Measurements from ENCODE around the gene ACIN1.

Gene ACIN1

GRCh38 chr14:23060536-23061260 lies 34.2 kb downstream of the ACIN1 start:
- no peak overlapping the region for H4K91ac ChIP-seq (ENCODE audit: low read depth, low read length, poor library complexity)
- H2BK5ac ChIP-seq (ENCODE audit: low read length): no peak overlapping the region
- H3K4me1 ChIP-seq (ENCODE audit: control insufficient read depth in 2 of 2, insufficient read depth in 1 of 2, low read depth in 1 of 2, low read length in 2 of 2): peaks cover 5 to 6% of the 10 kb centered on the region in 2 donors
- H2AFZ ChIP-seq (ENCODE audit: low read length): no peak overlapping the region
- no peak for DNase-seq (ENCODE audit: low spot score)
- WGBS, 2 donors (ENCODE audit: extremely low coverage in 2 of 2, insufficient read length in 2 of 2, insufficient replicate concordance in 1 of 2): no CpG with 5 or more reads among the region's 17 CpGs
- H3K14ac ChIP-seq (ENCODE audit: low read length): no peak overlapping the region
- H3K79me1 ChIP-seq (ENCODE audit: low read depth, low read length): peaks cover 3% of the 10 kb centered on the region
- no peak overlapping the region for H2BK12ac ChIP-seq (ENCODE audit: low read length)
- no peaks in the 10 kb centered on the region for H3K27me3 ChIP-seq (ENCODE audit: control insufficient read depth in 3 of 3, insufficient read depth in 3 of 3, low read depth in 1 of 3, low read length in 3 of 3)
- H3K4ac ChIP-seq (ENCODE audit: low read length): no peak overlapping the region
- no peak overlapping the region for H3K4me3 ChIP-seq (ENCODE audit: low read length in 2 of 2)
- no peak overlapping the region for H2BK120ac ChIP-seq (ENCODE audit: low read depth, low read length)
- H3K18ac ChIP-seq (ENCODE audit: low read length): no peak overlapping the region
- no peak overlapping the region for H3K4me2 ChIP-seq (ENCODE audit: insufficient read depth, low read length, poor library complexity, severe bottlenecking)
- H2BK15ac ChIP-seq (ENCODE audit: low read length): no peak overlapping the region
- no peaks in the 10 kb centered on the region for H3K9me3 ChIP-seq (replicated peaks in 1 of 2; ENCODE audit: control insufficient read depth in 2 of 2, insufficient read depth in 1 of 2, low read depth in 1 of 2, low read length in 2 of 2)
- H3K36me3 ChIP-seq (replicated peaks in 1 of 2; ENCODE audit: control insufficient read depth in 2 of 2, insufficient read depth in 2 of 2, low read length in 2 of 2): peaks cover 47 to 73% of the 10 kb centered on the region in 2 donors
- H3K27ac ChIP-seq (replicated peaks; ENCODE audit: low read length): no peak overlapping the region
- no peak overlapping the region for H2AK5ac ChIP-seq (ENCODE audit: low read depth, low read length)
- H3K9ac ChIP-seq (ENCODE audit: low read depth, low read length, poor library complexity): no peak overlapping the region
- no peak overlapping the region for H4K8ac ChIP-seq (ENCODE audit: low read depth, low read length)
- H3K23ac ChIP-seq (ENCODE audit: low read depth, low read length, poor library complexity): no peak overlapping the region

- Histone ChIP-seq H3K4me1 (ENCODE audit: control insufficient read depth in 2 of 2, insufficient read depth in 1 of 2, low read depth in 1 of 2, low read length in 2 of 2) (peaks cover 6% of the 10 kb centered on the region in 2 donors), H4K91ac (ENCODE audit: low read depth, low read length, poor library complexity) (no peak overlapping the region), H3K18ac (ENCODE audit: low read length) (no peak overlapping the region), H3K79me1 (ENCODE audit: low read depth, low read length) (peaks cover 6% of the 10 kb centered on the region), H3K27me3 (ENCODE audit: control insufficient read depth in 3 of 3, insufficient read depth in 3 of 3, low read depth in 1 of 3, low read length in 3 of 3) (no peaks in the 10 kb centered on the region), H2BK5ac (ENCODE audit: low read length) (no peak overlapping the region), H3K27ac (replicated peaks; ENCODE audit: low read length) (peak overlapping the region; percentile 8), H3K4me2 (ENCODE audit: insufficient read depth, low read length, poor library complexity, severe bottlenecking) (no peak overlapping the region), H3K4ac (ENCODE audit: low read length) (no peak overlapping the region), H3K23ac (ENCODE audit: low read depth, low read length, poor library complexity) (no peak overlapping the region), H2AK5ac (ENCODE audit: low read depth, low read length) (no peak overlapping the region), H2BK120ac (ENCODE audit: low read depth, low read length) (no peak overlapping the region), H4K8ac (ENCODE audit: low read depth, low read length) (no peak overlapping the region), H3K36me3 (replicated peaks in 1 of 2; ENCODE audit: control insufficient read depth in 2 of 2, insufficient read depth in 2 of 2, low read length in 2 of 2) (peaks cover 43 to 70% of the 10 kb centered on the region in 2 donors), H3K14ac (ENCODE audit: low read length) (no peak overlapping the region), H3K4me3 (ENCODE audit: low read length in 2 of 2) (no peak overlapping the region), H2AFZ (ENCODE audit: low read length) (no peak overlapping the region), H2BK15ac (ENCODE audit: low read length) (no peak overlapping the region), H3K9me3 (replicated peaks in 1 of 2; ENCODE audit: control insufficient read depth in 2 of 2, insufficient read depth in 1 of 2, low read depth in 1 of 2, low read length in 2 of 2) (no peaks in the 10 kb centered on the region), H2BK12ac (ENCODE audit: low read length) (no peak overlapping the region), H3K9ac (ENCODE audit: low read depth, low read length, poor library complexity) (peak overlapping the region; percentile 39)
- no CpG with 5 or more reads among the region's 32 CpGs for WGBS, 2 donors (ENCODE audit: extremely low coverage in 2 of 2, insufficient read length in 2 of 2, insufficient replicate concordance in 1 of 2)
- DNase-seq (ENCODE audit: low spot score): no peak
These were observed 36.1 kb downstream of the ACIN1 start for GRCh38 chr14:23058654-23059504.

GRCh38 chr14:23057757-23058653 lies 36.9 kb downstream of the ACIN1 start:
- Histone ChIP-seq H3K36me3 (replicated peaks in 1 of 2; ENCODE audit: control insufficient read depth in 2 of 2, insufficient read depth in 2 of 2, low read length in 2 of 2) (peaks cover 43 to 70% of the 10 kb centered on the region in 2 donors), H2BK5ac (ENCODE audit: low read length) (peak overlapping the region; percentile 47), H2AFZ (ENCODE audit: low read length) (peak overlapping the region; percentile 91), H3K9me3 (replicated peaks in 1 of 2; ENCODE audit: control insufficient read depth in 2 of 2, insufficient read depth in 1 of 2, low read depth in 1 of 2, low read length in 2 of 2) (no peaks in the 10 kb centered on the region), H3K14ac (ENCODE audit: low read length) (no peak overlapping the region), H2BK120ac (ENCODE audit: low read depth, low read length) (no peak overlapping the region), H3K9ac (ENCODE audit: low read depth, low read length, poor library complexity) (peak overlapping the region; percentile 63), H3K4me3 (ENCODE audit: low read length in 2 of 2) (peak overlapping the region; percentile 62 to 82), H3K4ac (ENCODE audit: low read length) (no peak overlapping the region), H3K18ac (ENCODE audit: low read length) (peak overlapping the region; percentile 92), H3K4me2 (ENCODE audit: insufficient read depth, low read length, poor library complexity, severe bottlenecking) (peak overlapping the region; percentile 97), H3K4me1 (ENCODE audit: control insufficient read depth in 2 of 2, insufficient read depth in 1 of 2, low read depth in 1 of 2, low read length in 2 of 2) (peaks cover 6% of the 10 kb centered on the region in 2 donors), H2BK15ac (ENCODE audit: low read length) (peak overlapping the region; percentile 39), H3K79me1 (ENCODE audit: low read depth, low read length) (peaks cover 5% of the 10 kb centered on the region), H3K27ac (replicated peaks; ENCODE audit: low read length) (peak overlapping the region; percentile 90), H4K8ac (ENCODE audit: low read depth, low read length) (no peak overlapping the region), H4K91ac (ENCODE audit: low read depth, low read length, poor library complexity) (no peak overlapping the region), H2BK12ac (ENCODE audit: low read length) (no peak overlapping the region), H3K23ac (ENCODE audit: low read depth, low read length, poor library complexity) (peak overlapping the region; percentile 94), H3K27me3 (ENCODE audit: control insufficient read depth in 3 of 3, insufficient read depth in 3 of 3, low read depth in 1 of 3, low read length in 3 of 3) (no peaks in the 10 kb centered on the region), H2AK5ac (ENCODE audit: low read depth, low read length) (no peak overlapping the region)
- peak; percentile 93 for DNase-seq (ENCODE audit: low spot score)
- WGBS, 2 donors (ENCODE audit: extremely low coverage in 2 of 2, insufficient read length in 2 of 2, insufficient replicate concordance in 1 of 2): no CpG with 5 or more reads among the region's 51 CpGs
